Stimulated activated CD8-positive, alpha-beta memory T cell treated with anti-CD3 and anti-CD28 coated beads, Interleukin-7, amount 100 ng/mL, for 4 hours (primary cell): ENCODE results near the gene KCNQ2.
A peak's percentile ranks its signal among the peaks of the same experiment; 100 is the strongest.

Source experiments
- DNase-seq, 2 donors: peaks; one replicate each; pipeline ENCODE4 v3.0.0-alpha.2; 2020; ENCODE audit warnings: low read depth in 2 of 2

Gene KCNQ2

GRCh38 chr20:63501818-63502670 is 29.6 kb upstream of the KCNQ2 start:
- DNase-seq, result no peak

GRCh38 chr20:63500902-63501817 is 28.7 kb upstream of the KCNQ2 start:
- DNase-seq, result no peak

GRCh38 chr20:63500151-63500901 is 27.9 kb upstream of the KCNQ2 start:
- no peak for DNase-seq

- no peak for DNase-seq
Measured at GRCh38 chr20:63499338-63499969, 27.0 kb upstream of the KCNQ2 start.

GRCh38 chr20:63498960-63499337 is 26.5 kb upstream of the KCNQ2 start, which contains the start of gene EEF1A2:
TSS of gene EEF1A2 (minus strand) at chr20:63499083. CDS start at chr20:63497763, 1,320 bp downstream.
- peak in 1 of 2 donors; percentile 41 for DNase-seq

- DNase-seq, result no peak
Measured at GRCh38 chr20:63497946-63498935, 25.8 kb upstream of the KCNQ2 start.

- DNase-seq, result no peak
Measured at GRCh38 chr20:63497138-63497945, 24.9 kb upstream of the KCNQ2 start.

GRCh38 chr20:63496596-63497120 is 24.2 kb upstream of the KCNQ2 start:
- no peak for DNase-seq

GRCh38 chr20:63495741-63496595 is 23.5 kb upstream of the KCNQ2 start:
- peak; percentile 44 to 63 for DNase-seq

- no peak for DNase-seq
Measured at GRCh38 chr20:63495167-63495720, 22.8 kb upstream of the KCNQ2 start.

- DNase-seq, result no peak
Measured at GRCh38 chr20:63494420-63495166, 22.1 kb upstream of the KCNQ2 start.

- DNase-seq, result no peak
Measured at GRCh38 chr20:63494084-63494419, 21.6 kb upstream of the KCNQ2 start.

- DNase-seq, result no peak
Measured at GRCh38 chr20:63493563-63494020, 21.1 kb upstream of the KCNQ2 start.

GRCh38 chr20:63492982-63493381 is 20.5 kb upstream of the KCNQ2 start:
- no peak for DNase-seq

GRCh38 chr20:63492518-63492917 is 20.1 kb upstream of the KCNQ2 start:
- no peak for DNase-seq

GRCh38 chr20:63491635-63492230 is 19.3 kb upstream of the KCNQ2 start:
- DNase-seq, result no peak

GRCh38 chr20:63491078-63491477 is 18.6 kb upstream of the KCNQ2 start:
- DNase-seq, result no peak
